Activated CD8-positive, alpha-beta memory T cell treated with anti-CD3 and anti-CD28 coated beads, Interleukin-2, amount 50 U/mL, for 48 hours (primary cell): ENCODE results near the gene SLC2A6.

Experiments used
- DNase-seq: peaks from one replicate; pipeline ENCODE4 v3.0.0-alpha.2; 2020

Gene SLC2A6

DNA sequence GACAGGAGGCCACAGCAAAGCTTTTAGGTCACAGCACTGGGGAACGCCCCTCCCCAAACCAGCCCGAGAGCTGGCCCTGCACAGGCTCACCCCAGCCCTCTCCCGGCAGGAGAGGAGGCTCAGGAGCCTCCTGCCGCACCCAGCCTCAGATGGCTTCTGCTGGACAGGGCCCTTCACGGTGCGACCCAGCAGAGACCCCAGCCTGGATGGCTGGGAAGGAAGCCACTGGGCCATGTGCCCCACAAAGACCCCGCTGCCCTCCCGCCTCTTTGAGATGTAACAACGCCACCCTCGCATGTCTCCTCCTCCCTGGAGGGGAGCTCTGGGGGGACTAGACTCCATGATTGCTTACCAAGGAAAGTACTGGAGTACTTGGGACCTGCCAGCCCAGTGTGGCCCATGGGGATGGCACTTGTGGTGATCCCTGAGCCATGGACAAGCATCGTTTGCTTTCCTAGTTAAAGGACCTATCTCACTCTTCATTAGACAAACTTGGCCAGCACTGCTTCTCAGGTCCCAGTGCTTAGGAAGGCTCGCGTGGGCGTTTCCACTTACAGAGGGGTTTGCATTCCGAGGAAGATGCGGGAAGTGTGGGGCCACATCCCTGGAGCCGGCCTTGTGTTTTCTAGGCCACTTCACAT lies 36.8 kb upstream of the SLC2A6 start:
- no peak for DNase-seq

DNA sequence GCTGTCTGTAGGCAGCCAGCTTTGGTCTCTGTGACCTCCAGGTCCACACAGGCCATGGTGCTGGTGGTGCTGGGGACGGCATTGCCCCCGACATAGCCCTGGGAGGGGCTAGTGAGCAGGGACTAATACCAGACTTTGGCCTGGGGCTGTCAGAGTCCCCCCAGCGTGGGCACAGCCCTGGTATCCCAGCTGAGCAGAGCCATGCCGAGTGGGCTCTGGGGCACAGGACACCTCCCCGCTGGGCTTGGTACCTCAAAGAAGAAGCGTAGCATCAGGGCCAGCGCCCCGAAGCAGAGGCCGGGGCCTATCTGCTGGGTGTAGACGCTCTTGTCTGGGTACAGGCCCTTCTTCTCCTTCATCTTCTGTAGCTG lies 36.3 kb upstream of the SLC2A6 start:
- DNase-seq: no peak

DNA sequence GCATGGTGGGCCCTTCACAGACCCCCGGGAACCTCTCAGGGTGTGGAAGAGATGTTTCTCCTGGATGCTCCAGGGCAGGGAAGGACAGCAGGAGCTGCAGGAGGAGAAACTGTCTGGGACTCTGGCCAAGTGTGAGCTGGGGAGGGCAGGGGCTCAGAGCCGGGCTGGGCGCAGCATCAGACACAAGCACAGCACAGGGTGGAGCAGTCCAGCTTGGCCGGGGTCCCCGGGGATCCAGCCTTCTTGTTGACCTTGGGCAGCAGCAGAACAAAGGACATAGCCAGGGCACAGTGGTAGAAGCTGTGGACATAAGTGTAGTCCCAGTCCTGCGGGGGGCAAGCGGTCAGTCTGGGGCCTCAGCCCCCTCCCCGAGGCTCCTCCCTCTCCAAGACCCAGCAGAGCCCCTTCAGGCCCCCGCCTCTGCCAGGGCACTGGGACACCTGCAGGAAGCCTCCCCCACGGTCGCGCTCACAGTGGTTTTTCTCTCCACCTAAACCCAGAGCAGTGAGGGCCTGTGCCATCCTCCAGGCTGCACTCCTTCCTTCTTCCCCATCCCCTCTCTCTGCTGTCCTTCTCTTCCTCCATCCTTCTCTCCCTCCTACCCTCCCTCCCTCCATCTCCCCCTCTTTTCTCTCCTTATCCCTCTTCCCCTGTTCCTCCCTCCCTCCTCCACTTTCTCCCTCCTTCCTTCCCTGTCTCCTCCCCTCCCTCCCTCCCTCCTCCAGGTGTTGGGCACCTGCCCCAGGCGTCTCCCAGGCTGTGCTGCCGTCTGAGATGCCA lies 35.8 kb upstream of the SLC2A6 start:
- DNase-seq: no peak

GRCh38 chr9:133513214-133514100 lies 34.6 kb upstream of the SLC2A6 start:
- DNase-seq: no peak

DNA sequence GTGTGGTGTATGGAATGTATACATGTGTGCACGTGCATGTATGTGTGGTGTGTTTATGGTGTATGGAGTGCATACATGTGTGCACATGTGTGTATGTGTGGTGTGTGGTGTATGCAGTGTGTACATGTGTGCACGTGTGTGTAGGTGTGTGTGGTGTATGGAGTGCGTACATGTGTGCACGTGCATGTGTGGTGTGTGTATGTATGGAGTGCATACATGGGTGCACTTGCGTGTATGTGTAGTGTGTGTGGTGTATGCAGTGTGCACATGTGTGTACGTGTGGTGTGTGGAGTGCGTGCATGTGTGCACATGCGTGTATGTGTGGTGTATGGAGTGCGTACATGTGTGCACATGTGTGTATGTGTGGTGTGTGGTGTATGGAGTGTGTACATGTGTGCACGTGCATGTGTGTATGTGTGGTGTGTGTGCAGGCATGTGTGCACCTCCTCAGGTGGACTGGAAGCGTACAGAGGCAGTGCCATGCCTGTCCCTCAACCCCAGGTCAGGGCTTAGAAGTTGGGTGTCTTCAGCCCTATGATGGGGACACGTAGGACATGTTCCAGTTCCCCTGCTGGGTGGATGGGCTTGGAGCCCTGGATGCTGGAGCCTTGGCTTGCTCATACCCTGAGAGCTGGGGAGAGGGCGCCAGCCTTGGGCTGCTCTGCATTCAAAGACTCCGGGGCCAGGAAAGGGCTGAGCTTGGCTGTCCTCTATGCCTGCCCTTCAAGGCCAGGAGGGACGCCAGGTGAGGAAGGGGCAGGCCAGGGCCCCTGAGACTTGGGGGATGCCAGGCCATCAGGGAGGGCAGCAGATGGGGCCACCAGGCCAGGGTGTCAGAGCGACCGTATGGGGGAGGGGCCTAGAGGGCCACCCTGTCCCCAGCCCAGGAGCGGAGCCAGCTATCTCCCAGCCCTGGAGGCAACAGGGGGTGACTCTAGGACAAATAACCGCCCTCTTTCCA lies 33.6 kb upstream of the SLC2A6 start:
- DNase-seq: no peak

DNA sequence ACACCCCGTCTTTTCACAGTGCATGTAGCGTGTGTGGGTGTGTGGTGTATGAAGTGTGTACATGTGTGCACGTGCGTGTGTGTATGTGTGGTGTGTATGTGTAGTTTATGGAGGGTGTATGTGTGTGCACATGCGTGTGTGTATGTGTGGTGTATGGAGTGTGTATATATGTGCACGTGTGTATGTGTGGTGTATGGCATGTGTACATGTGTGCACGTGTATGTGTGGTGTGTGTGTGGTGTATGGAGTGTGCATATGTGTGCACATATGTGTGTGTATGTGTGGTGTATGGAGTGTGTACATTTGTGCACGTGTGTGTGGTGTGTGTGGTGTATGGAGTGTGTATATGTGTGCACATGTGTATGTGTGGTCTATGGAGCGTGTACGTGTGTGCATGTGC lies 32.7 kb upstream of the SLC2A6 start:
- no peak for DNase-seq

DNA sequence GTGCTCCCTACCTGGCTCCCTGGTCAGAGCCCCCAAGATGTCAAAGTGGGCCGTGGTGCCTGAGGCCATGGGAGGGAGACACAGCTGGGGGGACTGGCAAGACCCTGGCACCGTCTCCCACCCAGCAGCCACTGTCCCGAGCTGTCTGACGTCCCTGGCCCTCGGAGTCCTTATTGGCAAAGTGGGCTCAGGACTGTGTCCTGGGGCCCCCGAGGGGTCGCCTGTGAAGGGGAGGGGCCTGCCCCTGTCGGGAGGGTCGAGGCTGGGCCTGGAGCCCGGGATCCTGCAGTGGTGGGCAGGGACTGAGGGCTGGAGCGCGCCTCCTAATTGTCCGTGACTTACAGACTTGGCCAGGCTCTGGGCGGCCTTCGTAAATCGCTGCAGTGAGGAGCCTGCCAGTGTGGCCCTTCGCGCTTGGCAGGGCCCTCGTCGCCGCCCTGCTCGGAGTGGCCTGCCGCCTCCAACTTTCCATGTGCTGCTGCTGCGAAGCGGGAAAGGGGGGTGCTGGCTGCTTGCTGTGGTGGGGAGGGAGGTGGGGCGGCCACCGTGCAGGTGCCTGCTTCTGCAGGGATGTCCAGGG lies 32.1 kb upstream of the SLC2A6 start:
- no peak for DNase-seq

GRCh38 chr9:133509179-133510083 lies 30.5 kb upstream of the SLC2A6 start:
- DNase-seq: no peak

DNA sequence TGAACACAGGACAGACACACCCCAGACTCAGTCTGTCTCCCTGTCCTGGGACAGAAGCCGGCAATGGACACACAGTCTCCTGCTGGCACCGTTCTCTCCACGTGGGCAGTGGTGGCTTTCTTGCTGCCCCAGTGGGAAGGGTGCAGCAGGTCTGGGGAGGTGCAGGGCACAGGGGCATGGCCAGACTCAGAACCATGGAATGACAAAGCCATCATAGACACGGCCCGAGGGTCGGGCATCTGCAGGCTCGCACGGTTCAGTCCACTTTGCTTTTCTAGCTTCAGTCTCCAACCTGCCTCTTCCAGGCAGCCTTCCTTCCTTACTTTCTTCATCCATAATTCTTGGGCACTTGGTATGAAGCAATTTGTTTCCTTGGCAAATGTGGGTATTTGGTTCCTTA lies 29.1 kb upstream of the SLC2A6 start:
- DNase-seq: no peak

GRCh38 chr9:133507246-133507965 lies 28.5 kb upstream of the SLC2A6 start:
- DNase-seq: no peak

GRCh38 chr9:133506653-133507038 lies 27.7 kb upstream of the SLC2A6 start:
- no peak for DNase-seq

GRCh38 chr9:133505901-133506652 lies 27.2 kb upstream of the SLC2A6 start:
- no peak for DNase-seq

- no peak for DNase-seq
These were observed 26.4 kb upstream of the SLC2A6 start for GRCh38 chr9:133505186-133505830.

- no peak for DNase-seq
These were observed 23.2 kb upstream of the SLC2A6 start for GRCh38 chr9:133502112-133502511.

- no peak for DNase-seq
These were observed 21.0 kb upstream of the SLC2A6 start for GRCh38 chr9:133499892-133500270.

DNA sequence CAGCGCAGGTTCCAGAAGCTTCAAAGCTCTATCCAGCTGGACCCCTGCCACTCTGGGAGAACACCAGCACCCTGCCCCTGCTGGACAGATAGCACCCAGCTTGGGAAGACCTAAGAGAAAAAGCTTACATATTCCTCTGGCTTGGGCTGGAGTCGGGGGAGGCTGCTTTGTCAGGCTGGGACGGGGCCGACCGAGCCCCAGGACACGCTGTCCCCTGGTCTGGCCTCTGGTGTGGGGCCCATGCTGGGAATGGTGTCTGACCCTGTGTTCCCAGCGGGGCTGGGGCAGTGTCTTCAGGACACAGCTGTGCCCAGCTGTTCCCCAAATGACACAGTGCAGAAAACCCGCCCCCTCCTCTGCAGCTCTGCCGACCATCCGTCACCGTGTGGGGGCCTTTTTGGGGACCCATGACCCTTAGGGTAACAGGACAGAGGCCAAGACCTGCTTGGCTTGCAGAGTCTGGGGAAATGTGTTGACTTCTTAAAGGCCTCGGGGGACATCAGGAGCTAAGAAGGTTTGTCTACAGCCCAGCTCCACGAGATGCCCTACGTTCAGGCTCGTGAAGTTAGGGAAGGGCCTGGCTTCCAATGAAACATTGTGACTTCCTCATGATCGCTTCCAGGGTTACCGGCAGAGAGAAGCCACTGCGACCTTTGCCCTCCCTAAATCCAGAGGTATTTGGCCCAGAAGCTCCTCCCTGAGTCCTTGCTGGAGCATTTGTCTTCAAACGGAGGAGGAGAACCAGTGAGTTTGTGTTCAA lies 20.4 kb upstream of the SLC2A6 start:
- no peak for DNase-seq

GRCh38 chr9:133496861-133497842 lies 18.3 kb upstream of the SLC2A6 start:
- no peak for DNase-seq
